Stimulated activated CD4-positive, alpha-beta T cell treated with anti-CD3 and anti-CD28 coated beads, Interleukin-2, amount 100 ng/mL, for 24 hours (primary cell): ENCODE results near the gene PKD2.
"Not testable (repeated sequence)": the region's sequence is repeated elsewhere in the genome, so short reads cannot be mapped to it uniquely, and the experiment has no call there.

Experiments
- DNase-seq, 2 donors: peaks; one replicate each; pipeline ENCODE4 v3.0.0-alpha.2; 2020

PKD2 gene

GRCh38 chr4:87989765-87990164 lies 17.7 kb upstream of the PKD2 start:
- no peak for DNase-seq

DNA sequence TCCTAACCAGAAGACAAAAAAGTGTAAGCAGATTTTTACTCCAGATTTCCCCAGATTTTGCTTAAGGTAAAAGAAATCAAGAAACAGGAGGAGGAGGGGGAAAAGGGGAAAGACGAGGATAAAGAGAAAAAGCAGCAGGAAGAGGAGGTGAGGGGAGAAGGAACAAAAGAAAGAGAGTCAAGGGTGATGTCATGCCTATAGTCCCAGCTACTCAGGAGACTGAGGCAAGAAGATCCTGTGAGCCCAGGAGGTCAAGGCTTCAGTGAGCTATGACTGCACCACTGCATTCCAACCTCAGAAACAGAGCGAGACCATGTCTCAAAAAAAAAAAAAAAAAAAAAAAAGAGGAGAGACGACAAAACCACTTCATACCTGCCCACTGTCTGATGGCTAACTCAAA lies 12.0 kb upstream of the PKD2 start:
- DNase-seq = no peak

GRCh38 chr4:87999191-87999691 lies 8.2 kb upstream of the PKD2 start:
- DNase-seq = not testable (repeated sequence)

- no peak for DNase-seq
These were observed 5.6 kb upstream of the PKD2 start for GRCh38 chr4:88001871-88002270.

DNA sequence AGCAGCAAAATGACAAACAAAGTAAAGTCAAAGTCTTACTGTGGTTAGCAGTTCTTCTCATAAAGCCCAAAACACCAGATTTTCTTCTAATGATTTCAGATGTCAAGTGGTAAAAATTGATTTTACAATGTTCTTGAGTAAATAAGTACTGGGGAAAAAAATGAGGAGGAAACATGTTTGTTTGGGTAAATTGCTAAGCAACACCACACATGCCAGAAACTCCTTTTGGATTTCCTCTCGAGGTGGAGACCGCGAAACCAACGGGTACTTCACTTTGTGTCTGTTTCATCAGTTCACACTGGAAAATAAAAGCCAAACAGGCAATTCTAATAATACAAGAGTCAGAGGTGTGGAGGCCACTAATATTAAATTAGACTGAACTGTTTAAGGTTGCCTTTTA lies 4.6 kb upstream of the PKD2 start:
- no peak for DNase-seq

- no peak for DNase-seq
These were observed 4.2 kb upstream of the PKD2 start for GRCh38 chr4:88003261-88003660.

- DNase-seq = no peak
These were observed 2.4 kb upstream of the PKD2 start for GRCh38 chr4:88005076-88005475.

- no peak for DNase-seq
These were observed 1.5 kb upstream of the PKD2 start for GRCh38 chr4:88005946-88006345.

- DNase-seq = no peak
These were observed 505 bp upstream of the PKD2 start for GRCh38 chr4:88006956-88007303.

DNA sequence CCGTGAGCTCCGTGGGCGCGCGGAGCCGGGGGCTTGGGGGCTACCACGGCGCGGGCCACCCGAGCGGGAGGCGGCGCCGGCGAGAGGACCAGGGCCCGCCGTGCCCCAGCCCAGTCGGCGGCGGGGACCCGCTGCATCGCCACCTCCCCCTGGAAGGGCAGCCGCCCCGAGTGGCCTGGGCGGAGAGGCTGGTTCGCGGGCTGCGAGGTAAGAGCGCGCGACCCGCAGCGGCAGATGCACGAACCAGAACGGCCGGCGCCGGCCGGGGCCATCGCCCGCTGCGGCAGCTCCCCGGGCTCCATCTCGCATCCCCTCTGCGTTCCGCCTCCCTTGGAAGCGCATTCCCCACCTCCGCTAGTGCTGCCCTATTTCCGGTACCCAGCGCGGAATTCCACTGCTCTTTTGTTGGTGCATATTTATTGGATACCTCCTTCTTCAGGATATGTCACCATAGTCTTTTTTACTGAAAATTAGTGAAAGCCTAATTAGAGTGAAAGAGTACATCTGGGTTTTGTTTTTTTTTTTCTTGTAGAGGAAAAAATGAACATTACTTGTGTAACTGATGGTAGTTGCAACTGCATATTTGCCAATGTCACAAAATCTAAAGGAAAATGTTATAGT lies 797 bp downstream of the PKD2 start:
- DNase-seq = peak; percentile 24 to 43

DNA sequence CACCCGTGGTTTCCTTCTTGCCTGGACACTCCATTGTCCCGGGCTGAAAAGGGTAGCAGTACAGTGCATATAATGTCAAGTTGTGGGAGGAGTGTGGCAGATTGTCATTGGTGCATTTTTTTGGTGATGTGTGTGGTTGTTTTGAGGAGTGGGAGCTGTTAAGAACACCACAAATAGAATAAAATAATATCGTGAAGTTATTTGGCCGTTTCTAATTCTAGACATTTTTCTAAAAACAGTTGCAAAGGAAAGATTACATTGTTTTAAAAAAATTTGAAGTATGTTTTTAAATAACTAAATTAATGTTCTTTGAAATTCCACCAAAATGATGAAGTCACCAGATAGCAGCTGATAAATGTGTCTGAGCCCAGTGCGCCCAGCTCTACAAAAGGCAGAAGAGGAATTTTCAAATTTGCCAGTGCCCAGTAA lies 1.3 kb downstream of the PKD2 start:
- DNase-seq = no peak

DNA sequence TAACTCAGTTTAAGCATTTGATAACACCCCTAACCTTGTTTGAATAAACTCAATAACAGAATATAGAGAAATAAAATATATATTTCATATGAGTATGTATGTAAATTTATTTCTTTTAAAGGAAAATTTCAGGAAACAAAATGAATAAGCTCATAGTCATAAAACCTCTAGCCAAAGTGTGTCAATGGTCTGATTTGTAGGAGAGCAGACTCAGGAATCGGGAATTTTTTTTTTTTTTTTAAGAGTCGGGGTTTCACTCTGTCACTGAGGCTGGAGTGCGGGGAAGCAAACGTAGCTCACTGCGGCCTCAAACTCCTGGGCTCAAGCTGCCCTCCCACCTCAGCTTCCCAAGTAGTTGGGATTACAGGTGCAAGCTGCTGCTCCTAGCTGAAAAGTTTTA lies 2.4 kb downstream of the PKD2 start:
- no peak for DNase-seq

GRCh38 chr4:88010966-88011365 lies 3.5 kb downstream of the PKD2 start:
- no peak for DNase-seq

DNA sequence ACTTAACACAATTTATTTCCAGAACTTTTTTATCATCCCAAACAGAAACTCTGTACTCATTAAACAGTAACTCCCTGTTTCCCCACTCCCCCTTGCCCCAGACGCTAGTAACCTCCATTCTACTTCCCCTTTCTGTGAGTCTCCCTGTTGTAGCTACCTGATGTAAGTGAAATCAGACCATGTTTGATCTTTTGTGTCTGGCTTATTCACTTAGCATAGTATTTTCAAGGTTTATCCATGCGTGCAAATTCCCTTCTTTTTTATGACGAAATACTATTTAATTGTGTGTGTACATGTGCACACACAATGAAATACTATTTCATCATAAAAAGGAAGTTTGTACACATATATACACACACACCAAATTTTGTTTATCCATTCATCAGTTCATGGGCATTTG lies 5.2 kb downstream of the PKD2 start:
- no peak for DNase-seq

GRCh38 chr4:88014386-88014905 lies 7.0 kb downstream of the PKD2 start:
- DNase-seq = no peak

- DNase-seq = no peak
These were observed 8.3 kb downstream of the PKD2 start for GRCh38 chr4:88015659-88016295.

- DNase-seq = no peak
These were observed 10.3 kb downstream of the PKD2 start for GRCh38 chr4:88017516-88018297.

- no peak for DNase-seq
These were observed 11.0 kb downstream of the PKD2 start for GRCh38 chr4:88018466-88018865.

GRCh38 chr4:88021824-88022223 lies 14.4 kb downstream of the PKD2 start:
- DNase-seq = no peak

DNA sequence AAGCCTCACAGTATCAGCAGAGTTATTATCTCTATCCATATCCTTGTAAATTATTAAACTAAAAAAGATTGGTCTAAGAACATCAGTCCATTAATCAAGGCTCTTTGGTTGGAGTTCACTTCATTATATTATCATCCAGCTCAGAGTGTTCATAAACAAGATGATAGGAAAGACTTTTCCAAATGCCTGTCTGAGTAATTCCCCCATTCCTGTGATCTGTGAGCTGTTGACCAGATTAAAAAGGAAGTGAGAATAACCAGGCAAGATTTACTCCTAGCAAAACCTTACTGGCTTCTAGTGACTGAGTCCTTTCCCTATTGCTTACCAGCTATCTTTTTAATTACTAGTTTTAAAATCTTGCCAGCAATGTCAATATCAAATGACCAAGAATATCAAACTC lies 14.9 kb downstream of the PKD2 start:
- no peak for DNase-seq

DNA sequence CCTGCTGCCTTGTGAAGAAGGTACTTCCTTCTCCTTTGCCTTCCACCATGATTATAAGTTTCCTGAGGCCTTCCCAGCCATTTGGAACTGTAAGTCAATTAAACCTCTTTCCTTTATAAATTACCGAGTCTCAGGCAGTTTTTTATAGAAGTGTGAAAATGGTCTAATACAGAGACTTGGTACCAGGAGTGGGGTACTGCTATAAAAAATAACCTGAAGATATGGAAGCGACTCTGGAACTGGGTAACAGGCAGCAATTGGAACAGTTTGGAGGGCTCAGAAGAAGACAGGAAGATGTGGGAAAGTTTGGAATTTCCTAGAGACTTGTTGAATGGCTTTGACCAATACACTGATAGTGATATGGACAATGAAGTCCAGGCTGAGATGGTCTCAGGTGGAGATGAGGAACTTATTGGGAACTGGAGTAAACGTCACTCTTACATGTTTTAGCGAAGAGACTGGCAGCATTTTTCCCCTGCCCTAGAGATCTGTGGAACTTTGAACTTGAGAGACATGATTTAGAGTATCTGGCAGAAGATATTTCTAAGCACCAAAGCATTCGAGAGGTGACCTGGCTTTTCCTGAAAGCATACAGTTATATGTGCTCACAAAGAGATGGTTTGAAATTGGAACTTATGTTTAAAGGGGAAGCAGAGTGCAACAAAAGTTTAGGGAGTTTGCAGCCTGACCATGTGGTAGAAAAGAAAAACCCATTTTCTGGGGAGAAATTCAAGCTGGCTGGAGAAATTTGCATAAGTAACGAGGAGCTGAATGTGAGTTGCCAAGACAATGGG lies 18.6 kb downstream of the PKD2 start:
- DNase-seq = not testable (repeated sequence)

DNA sequence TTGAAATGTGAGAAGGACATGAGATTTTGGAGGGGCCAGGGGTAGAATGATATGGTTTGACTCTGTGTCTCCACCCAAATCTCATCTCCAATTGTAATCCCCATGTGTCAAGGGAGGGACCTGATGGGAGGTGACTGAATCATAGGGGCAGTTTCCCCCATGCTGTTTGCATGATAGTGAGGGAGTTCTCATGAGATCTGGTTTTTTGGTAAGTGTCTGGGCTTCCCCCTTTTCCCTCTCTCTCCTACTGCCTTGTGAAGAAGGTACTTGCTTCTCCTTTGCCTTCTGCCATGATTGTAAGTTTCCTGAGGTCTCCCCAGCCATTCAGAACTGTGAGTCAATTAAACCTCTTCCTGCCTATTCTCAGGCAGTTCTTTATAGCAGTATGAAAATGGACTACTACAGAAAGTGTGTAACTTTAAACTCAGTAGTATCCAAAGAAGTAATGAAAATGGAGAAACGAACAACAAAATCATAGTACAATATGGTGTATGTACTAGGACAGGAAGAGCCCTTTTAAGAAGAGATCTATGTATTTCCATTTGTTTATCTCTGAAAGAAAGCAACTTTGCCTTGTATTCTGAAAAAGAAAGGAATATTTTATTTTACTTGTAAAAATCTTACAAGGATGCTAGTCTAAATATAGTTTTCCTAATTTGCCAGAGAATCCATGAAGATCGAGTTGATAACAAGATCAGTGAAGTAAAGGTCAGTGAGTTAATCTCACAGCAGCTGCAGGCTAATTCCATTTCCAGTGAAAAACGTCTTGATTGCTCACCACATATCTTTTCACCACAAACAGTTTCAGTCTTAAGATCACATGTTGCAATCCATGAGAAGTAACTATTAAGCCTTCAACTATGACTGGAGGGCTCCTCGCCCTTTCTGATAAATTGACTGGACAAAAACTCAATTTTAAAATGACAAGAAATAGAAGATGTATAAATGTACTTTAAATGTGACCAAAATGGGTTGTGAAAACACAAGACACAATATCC lies 20.5 kb downstream of the PKD2 start:
- DNase-seq = no peak
